Measurements from ENCODE around the gene COG2. TPM values are rescaled to one million over a fixed set of nuclear protein-coding genes. Genes with fewer than 3 reads are reported as not detected.

COG2 gene
- total RNA-seq, 1 donor from 2014 or later: 22.0 TPM

GRCh38 chr1:230735447-230735846 lies 93.2 kb downstream of the COG2 start:
- no peak for TF ChIP-seq CTCF (IDR thresholded peaks at IDR 0.05)
- no peak overlapping the region for H3K4me3 Mint-ChIP-seq (ENCODE audit: unreplicated experiment)
- no peak for DNase-seq (ENCODE audit: extremely low spot score, unreplicated experiment)
- H3K9me3 Mint-ChIP-seq (ENCODE audit: unreplicated experiment): no peaks in the 10 kb centered on the region
- H3K27ac Mint-ChIP-seq (ENCODE audit: unreplicated experiment): no peak overlapping the region
- no peaks in the 10 kb centered on the region for H3K36me3 Mint-ChIP-seq (ENCODE audit: unreplicated experiment)
- peaks cover 4% of the 10 kb centered on the region for H3K4me1 Mint-ChIP-seq (ENCODE audit: unreplicated experiment)
- peaks cover 17% of the 10 kb centered on the region for H3K27me3 Mint-ChIP-seq (ENCODE audit: unreplicated experiment)

- Mint-ChIP-seq H3K27me3 (ENCODE audit: unreplicated experiment) (peaks cover 17% of the 10 kb centered on the region), H3K9me3 (ENCODE audit: unreplicated experiment) (no peaks in the 10 kb centered on the region), H3K4me1 (ENCODE audit: unreplicated experiment) (no peaks in the 10 kb centered on the region), H3K27ac (ENCODE audit: unreplicated experiment) (no peak overlapping the region), H3K4me3 (ENCODE audit: unreplicated experiment) (no peak overlapping the region), H3K36me3 (ENCODE audit: unreplicated experiment) (no peaks in the 10 kb centered on the region)
- DNase-seq (ENCODE audit: extremely low spot score, unreplicated experiment): no peak
- no peak for TF ChIP-seq CTCF (IDR thresholded peaks at IDR 0.05)
Observed at GRCh38 chr1:230737622-230738262, 95.5 kb downstream of the COG2 start.

- Mint-ChIP-seq H3K4me3 (ENCODE audit: unreplicated experiment) (no peak overlapping the region), H3K4me1 (ENCODE audit: unreplicated experiment) (peaks cover 10% of the 10 kb centered on the region), H3K27me3 (ENCODE audit: unreplicated experiment) (peaks cover 17% of the 10 kb centered on the region), H3K27ac (ENCODE audit: unreplicated experiment) (no peak overlapping the region), H3K9me3 (ENCODE audit: unreplicated experiment) (no peaks in the 10 kb centered on the region), H3K36me3 (ENCODE audit: unreplicated experiment) (no peaks in the 10 kb centered on the region)
- no peak for TF ChIP-seq CTCF (IDR thresholded peaks at IDR 0.05)
- DNase-seq (ENCODE audit: extremely low spot score, unreplicated experiment): no peak
Observed at GRCh38 chr1:230739564-230740290, 97.4 kb downstream of the COG2 start.

Other genes with a start within 250 kb of the COG2 start
- 1.0 and 1.1 TPM in 2 replicates for gene PGBD5, start 216.1 kb upstream of the COG2 start, total RNA-seq
- 25.6 and 30.1 TPM in 2 replicates for gene AGT, start 71.6 kb downstream of the COG2 start, total RNA-seq
- not detected in 2 replicates for gene CAPN9, start 104.9 kb downstream of the COG2 start, total RNA-seq
- gene C1orf198, start 226.0 kb downstream of the COG2 start, total RNA-seq: 274 and 281 TPM in 2 replicates